Right lobe of liver (tissue), 4 donors: ENCODE data around the gene OR6K3.

Experiments
- CTCF ChIP-seq, 4 donors: fragments of 200-600 bp in 3 of 4; fragments of 450-650 bp in 1 of 4; IDR thresholded peaks; one replicate each; pipeline versions ENCODE4 v1.5.1 to v1.8.0; 2016 to 2022; ENCODE audit warnings: antibody characterized with exemption in 4 of 4, mild to moderate bottlenecking in 2 of 4
- POLR2A ChIP-seq: fragments of 450-650 bp; IDR thresholded peaks from one replicate; pipeline ENCODE4 v1.6.1; 2017; ENCODE audit warnings: antibody characterized with exemption, mild to moderate bottlenecking
- donor health status: DM: no; HTN: no; CAD: no.
- donor health status: DM: no; HTN: no; CAD: no.
- donor health status: DM: no; HTN: yes; CAD: no.

- no peak for TF ChIP-seq CTCF (IDR thresholded peaks at IDR 0.05)
- no peak for TF ChIP-seq POLR2A
Measured at GRCh38 chr1:158728510-158729225, 8.1 kb upstream of the OR6K3 start.
